HCT116 (cell line): ENCODE measurements around the gene TDRD3.

Source experiments
- ATF3 ChIP-seq: IDR thresholded peaks from 2 replicates; pipeline ENCODE4 v1.6.1; 2012
- CTCF ChIP-seq, 3 experiments: fragments of 200-600 bp in 1 of 3; sonication (generic) in 1 of 3; IDR thresholded peaks in 2 of 3; conservative IDR thresholded peaks in 1 of 3; 2 replicates each; pipeline ENCODE4 v1.5.1; 2012 to 2017; ENCODE audit warnings: low read depth in 2 of 3, low read length in 2 of 3, antibody characterized with exemption in 1 of 3, borderline replicate concordance in 1 of 3, control low read depth in 1 of 3, mild to moderate bottlenecking in 1 of 3, mixed read lengths in 1 of 3, mixed run types in 1 of 3, moderate library complexity in 1 of 3; ENCODE audit not compliant: insufficient read depth in 1 of 3
- EGR1 ChIP-seq: IDR thresholded peaks from 2 replicates; pipeline ENCODE4 v1.6.1; 2012; ENCODE audit warnings: low read depth
- EZH2 ChIP-seq: fragments of 200-600 bp; sonication (generic); IDR thresholded peaks from 2 replicates; pipeline ENCODE4 v1.6.1; 2017; ENCODE audit warnings: antibody characterized with exemption, mixed run types
- FOSL1 ChIP-seq: IDR thresholded peaks from 2 replicates; pipeline ENCODE4 v1.6.1; 2012; ENCODE audit warnings: low read depth
- MAX ChIP-seq: IDR thresholded peaks from 2 replicates; pipeline ENCODE4 v1.6.1; 2012
- POLR2A ChIP-seq: IDR thresholded peaks from 2 replicates; pipeline ENCODE4 v1.7.0; 2011; ENCODE audit warnings: borderline replicate concordance; ENCODE audit not compliant: insufficient read depth, insufficient read length; ENCODE audit errors: extremely low read depth
- POLR2AphosphoS5 ChIP-seq: IDR thresholded peaks from 2 replicates; pipeline ENCODE4 v1.6.1; 2011; ENCODE audit warnings: mild to moderate bottlenecking, low read depth, low read length, moderate library complexity
- RAD21 ChIP-seq: IDR thresholded peaks from 2 replicates; pipeline ENCODE4 v1.6.1; 2012; ENCODE audit warnings: low read depth, mild to moderate bottlenecking
- SIN3A ChIP-seq: IDR thresholded peaks from 2 replicates; pipeline ENCODE4 v1.6.1; 2012; ENCODE audit warnings: low read depth
- ZBTB33 ChIP-seq: IDR thresholded peaks from 2 replicates; pipeline ENCODE4 v1.6.1; 2011; ENCODE audit warnings: mild to moderate bottlenecking, low read length, moderate library complexity; ENCODE audit not compliant: insufficient replicate concordance; ENCODE audit errors: extremely low read depth

- TF ChIP-seq CTCF (IDR thresholded peaks at IDR 0.05 in 2 of 3, conservative IDR thresholded peaks at IDR 0.05 in 1 of 3; ENCODE audit: borderline replicate concordance in 1 of 3, insufficient read depth in 1 of 3, low read depth in 2 of 3, low read length in 2 of 3) (no peak), POLR2AphosphoS5 (no peak), POLR2A (no peak), EZH2 (no peak), MAX (no peak), ATF3 (no peak), ZBTB33 (no peak), FOSL1 (no peak), EGR1 (no peak), RAD21 (no peak), SIN3A (no peak)
Observed at GRCh38 chr13:60467098-60467497, 70.1 kb downstream of the TDRD3 start.
